Bone marrow (tissue), 2 donors: Measurements from ENCODE around the gene DOCK4.

Experiments
- DNase-seq, 2 donors: peaks; one replicate each; lab custom pipeline; 2025; lab: John Stamatoyannopoulos, UW

DOCK4 gene

DNA sequence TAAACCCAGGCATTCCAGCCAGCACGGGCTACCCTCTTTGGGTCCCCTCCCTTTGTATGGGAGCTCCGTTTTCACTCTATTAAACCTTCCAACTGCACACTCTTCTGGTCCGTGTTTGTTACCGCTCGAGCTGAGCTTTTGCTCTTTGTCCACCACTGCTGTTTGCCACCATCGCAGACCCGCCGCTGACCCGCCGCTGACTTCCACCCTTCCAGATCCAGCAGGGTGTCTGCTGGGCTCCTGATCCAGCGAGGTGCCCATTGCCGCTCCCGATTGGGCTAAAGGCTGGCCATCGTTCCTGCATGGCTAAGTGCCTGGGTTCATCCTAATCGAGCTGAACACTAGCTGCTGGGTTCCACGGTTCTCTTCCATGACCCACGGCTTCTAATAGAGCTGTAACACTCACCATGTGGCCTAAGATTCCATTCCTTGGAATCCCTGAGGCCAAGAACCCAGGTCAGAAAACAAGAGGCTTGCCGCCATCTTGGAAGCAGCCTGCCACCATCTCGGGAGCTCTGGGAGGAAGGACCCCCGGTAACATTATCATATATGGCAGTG, 14.8 kb upstream of the DOCK4 start:
- DNase-seq: no peak

DNA sequence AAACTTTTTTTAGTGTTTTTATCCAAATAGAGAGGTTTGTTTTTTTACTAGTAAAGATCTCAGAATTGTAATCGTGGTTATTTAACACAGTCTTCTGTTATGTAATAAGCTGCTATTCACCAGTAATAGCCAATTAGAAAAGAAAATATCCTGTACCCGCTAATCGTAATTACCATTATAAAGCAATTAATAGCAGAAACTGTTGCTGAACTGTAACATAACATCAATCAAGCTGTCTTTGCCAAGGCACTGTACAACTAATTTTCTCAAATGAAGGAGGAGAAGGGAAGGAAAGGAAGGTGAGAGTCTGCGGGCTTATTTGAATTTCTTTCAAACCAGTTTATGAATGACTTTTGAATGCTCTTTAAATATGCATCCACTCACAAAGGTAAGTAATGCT, 9.6 kb upstream of the DOCK4 start:
- no peak for DNase-seq

DNA sequence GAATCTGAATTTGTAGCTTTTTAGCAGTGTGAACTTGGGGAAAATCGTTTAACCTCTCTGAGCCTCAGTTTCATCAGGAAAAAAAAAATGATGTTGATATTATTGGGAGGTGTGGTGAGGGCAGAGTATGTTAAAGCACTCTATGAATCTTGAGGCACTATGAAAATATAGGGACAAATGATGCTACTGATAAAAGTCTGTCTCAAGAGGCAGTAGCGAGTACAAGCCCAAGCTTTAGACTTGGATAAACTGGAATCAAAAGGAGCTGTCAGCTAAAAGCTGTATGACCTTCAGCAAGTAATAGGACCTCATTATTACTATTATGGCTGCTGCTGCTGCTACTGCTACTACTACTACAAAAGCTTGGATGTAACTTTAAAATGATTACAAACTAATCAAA, 8.7 kb upstream of the DOCK4 start:
- no peak for DNase-seq

DNA sequence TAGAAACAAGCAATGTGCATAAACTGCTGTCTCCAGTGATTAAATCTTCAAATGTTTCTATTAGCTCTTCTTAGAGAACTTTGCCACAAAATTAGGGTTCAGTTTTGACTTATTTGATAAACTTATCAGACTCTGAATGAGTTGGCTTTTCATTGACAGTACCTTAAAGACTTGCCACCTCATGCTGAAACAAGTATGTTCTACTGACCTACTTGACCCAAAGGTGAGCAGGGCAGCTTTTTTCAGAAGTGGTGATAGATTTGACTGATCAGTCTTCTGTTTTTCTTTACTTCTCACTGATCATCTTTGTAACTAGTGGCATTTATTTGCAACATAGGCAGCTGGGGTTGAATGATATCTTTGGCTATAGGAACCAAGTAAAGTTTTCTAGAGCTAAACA, 8.1 kb upstream of the DOCK4 start:
- no peak for DNase-seq

DNA sequence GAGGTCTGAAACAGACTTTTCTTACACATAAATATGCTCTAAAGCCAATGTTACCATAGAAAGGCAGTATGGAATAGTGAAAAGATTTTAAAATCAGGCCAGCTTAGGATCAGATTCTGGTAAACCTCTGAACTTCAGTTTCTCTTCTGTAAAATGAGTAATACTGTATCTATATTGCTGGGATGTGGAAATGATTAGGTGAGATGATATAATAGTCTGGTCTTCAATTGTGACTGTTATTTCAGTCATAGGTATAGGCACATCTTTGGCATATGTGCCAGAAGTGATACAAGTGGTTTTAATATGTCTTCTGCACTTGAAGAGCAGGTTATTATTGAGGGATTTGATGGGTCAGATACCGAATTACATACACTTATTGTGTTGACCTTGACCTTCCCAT, 7.5 kb upstream of the DOCK4 start:
- no peak for DNase-seq

DNA sequence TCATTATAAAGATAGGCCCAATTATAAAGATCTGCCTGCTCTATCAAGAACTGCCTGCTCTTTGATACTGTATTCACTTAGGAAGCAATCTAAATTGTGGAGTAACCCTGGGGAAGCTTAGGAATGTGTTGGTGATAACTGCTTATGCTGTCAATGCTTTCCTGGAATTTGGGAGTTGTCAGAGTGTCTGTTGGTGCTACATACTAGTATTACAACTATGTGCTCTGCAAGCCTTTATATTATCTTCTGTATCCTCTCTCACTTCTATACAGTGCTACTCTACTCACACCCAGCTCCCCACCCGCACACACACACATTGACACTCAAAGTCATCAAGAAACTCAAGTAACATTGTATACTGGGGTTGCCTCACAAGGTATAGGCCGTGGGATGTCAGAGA, 6.4 kb upstream of the DOCK4 start:
- no peak for DNase-seq

DNA sequence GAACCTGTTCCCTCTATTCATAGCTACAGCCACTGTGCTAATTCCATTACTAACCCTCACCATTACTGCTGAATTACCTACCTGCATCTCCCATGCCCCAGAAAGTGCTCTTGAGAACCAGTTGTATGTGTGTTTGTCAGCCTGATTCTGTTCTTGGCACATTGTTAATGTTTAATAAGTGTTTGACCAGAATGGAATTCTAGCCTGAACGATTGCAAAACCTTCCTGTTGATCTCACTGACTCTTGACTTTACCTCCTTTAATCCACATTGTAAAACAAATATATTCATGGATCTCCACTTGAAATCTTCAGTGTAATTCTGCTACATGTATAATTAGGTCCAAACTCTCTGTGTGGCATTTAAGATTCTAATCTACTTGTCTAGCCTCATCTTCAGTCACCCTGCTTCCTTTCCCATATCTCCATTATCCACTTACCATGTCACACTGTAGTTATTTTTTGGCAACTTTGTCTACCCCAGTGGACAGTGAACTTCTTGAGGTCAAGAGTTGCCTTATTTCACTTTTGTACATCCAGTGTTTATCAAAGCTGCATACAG, 5.2 kb upstream of the DOCK4 start:
- no peak for DNase-seq

DNA sequence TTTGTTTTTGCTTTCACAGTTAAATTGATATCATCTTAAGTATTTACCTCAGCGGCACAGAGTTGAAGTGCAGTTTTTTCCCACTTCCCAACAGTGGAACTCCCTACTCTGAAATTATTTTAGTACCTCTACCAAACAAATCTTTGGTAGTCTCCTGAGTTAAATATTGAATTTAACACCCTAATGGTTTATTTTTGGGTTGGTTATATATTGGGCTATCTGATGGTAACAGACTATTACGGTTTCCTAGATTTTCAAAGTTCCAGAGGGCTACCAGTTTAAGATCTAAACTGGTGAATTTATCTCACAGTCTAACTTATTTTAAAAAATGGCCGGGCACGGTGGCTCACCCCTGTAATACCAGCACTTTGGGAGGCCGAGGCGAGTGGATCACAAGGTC, 1.6 kb upstream of the DOCK4 start:
- DNase-seq: no peak

DNA sequence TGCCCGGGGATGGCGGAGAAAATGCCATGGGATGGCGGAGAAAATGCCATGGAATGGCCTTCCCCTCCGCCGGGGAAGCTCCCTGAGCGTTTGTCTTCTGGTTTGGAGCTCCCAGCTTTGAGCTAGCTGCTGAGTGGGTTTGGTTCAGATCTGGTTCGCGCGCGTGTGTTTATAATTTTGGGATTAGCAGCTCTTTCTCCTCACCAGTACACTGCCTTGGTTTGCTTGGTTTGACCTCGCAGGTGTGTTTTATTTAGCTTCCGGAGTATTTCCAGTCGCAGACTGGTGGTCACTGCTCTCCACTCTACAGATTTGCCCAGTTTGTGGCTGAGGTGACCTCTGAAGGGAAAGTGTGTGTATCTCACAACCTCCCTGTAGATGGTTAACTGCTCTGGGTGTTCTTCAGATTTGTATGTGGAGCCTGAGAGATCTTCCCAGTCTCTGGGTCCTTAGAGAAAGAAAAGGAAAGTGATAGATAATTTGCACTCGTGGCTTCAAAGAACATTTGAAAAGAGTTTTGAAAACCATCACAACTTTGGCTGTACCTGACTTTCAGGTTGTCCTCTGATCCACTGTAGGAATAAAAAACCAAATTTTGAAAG, 893 bp upstream of the DOCK4 start:
- no peak for DNase-seq

DNA sequence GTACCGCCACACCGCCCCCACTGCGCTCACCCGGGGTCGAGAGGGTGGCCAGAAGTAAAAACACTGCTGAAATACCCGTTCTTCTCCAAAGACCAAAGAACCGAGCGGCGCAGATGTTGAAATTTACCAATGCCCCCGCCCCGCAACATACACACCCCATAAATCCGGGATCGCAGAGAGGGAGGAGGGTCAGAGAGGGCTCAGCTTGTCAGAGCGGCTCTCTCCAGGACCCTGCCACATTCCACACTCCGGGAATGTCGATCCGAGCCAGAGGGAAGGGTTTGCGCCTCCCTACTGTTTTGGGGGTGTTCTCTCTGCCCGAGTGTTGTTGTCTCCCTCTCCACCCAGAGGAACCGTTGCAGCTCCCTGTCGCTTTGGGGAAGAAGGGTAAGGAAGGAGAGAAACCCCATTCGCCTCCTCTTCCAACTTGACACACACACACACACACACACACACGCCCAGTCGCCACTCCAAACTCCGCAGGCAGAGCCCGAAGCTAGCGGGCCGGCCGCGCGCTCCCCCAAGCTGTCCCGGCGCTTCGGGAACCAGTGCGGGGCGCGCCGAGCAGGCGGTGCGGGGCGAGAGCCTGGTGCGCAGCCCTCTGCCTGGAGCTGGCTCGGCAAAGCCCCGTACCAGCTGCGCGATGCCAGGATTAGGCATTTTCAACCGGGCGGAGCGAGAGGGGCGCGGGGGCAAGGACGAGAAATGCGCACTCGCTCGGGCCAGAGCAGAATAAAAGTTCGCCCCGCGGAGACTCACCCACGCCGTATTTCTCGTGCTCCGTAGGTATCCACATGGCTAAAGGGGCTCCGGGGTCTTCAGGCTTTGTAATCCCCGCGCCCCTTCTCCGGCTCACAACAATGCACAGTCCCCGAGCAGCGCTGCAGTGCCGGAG, 609 bp downstream of the DOCK4 start:
- peak in 1 of 2 donors; percentile 43 for DNase-seq

DNA sequence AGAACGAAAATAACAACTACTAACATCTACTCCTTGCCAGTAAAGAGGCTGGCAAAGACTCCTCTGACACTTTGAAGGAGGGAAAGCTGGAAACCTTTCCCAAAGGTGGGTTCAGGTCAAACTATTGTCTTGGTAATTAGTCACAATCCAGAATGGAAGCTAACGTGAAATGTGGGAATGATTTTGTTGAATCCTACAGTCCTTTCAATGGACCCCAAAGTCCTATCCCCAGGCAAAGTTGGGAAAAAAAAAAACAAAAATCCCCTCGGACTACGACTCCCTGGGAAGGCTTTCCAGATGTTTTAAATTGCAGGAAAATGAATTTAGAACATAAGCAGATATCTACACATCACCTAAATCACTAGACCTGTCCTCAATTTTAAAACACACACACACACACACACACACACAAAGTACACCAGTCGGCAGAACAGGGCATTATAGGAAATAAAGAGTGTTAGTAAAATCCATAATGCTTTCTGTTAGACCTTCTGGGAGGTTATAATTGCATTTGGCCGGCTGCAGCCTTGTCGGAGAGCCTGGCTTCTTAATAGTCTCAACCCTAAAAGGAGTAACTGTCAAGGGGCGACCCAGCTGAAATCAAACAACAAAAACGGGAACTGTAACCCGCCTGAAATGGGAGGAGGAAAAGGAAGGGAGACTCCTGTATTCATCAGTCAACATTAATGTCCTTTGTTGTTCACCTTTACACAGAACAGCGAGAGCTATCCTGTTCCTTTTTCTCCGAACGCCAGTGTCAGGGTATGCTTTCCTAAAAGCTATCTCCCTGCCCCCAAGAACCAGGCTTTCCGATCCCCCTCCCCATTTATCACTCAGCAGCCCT, 1.5 kb downstream of the DOCK4 start:
- DNase-seq: peak in 1 of 2 donors; percentile 19

DNA sequence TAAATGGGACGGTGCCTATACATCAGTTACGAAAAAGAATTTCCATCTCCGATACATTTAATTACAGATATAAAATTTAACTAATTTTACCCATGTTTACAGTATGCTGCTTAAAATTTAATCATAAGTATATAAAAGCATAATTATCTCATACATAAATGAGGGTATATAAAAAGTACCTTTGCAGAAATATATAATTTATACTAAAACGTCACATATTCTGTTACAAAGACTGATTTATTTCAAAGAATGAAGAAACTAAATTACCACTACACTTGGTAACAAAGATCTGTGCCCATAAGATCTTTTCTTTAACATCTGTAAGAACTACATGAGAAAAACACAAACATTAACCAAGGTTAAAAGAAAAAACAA, 2.8 kb downstream of the DOCK4 start:
- DNase-seq: no peak

DNA sequence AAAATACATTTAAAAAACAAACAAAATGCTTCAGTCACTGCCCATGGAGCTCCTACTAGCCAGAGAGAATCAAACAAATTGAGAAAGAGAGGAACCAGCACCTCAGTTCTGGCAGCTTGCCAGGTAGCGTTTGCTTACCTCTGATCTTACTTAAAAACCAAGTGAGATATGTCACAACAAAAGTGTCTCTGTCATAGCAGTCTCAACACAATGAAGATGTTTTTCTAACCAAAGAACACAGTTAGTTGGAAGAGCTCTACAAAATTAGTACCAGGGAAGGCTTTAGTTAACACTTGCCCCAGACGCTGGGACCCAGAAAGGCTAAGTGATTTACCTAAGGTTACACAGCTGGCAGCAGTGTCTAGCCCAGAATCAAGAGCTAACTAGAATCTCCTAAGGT, 3.4 kb downstream of the DOCK4 start:
- DNase-seq: no peak

DNA sequence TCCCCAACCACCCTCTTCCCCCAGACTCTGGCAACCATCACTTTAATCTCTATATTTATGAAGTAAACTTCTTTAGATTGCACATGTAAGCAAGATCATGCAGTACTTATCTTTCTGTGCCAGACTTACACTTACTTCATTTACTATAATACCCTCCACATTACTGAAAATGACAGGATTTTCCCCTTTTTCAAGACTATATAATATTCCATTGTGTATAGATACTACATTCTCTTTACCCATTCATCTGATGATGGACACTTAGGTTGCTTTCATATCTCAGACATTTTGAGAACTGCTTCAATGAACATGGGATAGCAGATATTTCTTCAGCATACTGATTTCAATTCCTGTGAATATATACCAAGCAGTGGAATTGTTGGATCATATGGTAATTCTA, 4.4 kb downstream of the DOCK4 start:
- no peak for DNase-seq

DNA sequence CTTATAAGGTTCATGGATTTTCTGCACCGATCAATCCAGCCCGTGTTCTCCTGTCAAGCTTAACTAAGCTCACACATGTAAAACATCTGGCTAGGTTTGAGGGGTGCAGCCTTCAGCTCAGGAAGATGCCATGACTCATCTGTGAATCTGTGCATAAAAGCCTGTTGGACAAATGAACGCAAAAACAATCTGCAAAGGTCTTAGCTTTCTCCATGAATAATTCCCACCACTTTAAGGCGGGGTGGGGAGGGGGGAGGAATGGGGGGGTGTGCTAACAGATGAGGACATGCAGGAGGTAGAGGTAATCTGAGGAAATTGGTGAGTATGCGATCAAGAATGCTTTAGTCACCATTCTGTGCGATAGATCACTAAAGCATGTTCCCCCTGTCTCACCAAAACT, 4.8 kb downstream of the DOCK4 start:
- DNase-seq: no peak

DNA sequence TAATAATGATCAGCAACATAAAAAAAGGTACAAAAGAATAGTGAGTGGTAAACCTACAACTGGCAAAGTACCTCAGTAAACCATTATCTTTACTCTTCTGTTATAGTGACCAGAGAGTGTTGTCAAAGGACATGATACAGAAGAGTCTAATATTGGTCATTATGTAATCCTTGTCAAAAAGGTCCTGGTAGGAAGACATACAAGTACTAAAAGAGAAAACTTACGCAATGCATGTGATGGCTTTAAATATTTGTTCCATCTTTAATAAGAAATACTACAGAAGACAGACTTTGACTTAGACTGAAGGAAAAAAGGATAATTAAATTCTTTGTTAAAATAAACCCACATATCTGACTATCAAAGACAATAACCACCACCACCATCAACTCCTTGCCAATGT, 6.5 kb downstream of the DOCK4 start:
- no peak for DNase-seq

DNA sequence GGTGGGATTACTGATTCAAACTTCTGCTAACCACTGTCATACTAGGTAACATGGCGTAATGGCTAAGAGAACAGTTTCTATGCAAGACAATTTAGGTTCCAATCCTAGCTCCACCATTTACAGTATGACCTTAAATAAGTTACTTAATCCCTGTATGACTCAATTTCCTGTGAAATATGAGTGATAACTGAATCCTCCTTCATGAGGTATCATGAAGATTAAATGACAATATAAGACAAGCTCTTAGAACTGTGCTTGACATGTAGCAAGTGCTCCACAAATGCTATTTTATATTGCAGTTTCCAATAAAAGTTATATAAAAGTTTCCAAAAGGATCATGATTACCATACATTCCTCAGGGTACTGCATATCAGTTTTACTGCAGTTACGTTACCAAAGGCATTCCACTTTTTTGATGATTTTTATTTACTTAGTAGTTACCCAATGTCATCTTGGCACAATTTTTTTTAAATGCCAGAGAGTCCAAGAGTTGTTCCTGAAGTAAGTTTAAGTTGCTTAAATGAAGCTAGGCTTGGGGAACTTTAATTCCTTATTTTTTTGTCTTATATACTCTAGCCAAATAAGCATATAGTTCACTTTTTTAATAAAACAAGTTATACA, 7.1 kb downstream of the DOCK4 start:
- DNase-seq: no peak

DNA sequence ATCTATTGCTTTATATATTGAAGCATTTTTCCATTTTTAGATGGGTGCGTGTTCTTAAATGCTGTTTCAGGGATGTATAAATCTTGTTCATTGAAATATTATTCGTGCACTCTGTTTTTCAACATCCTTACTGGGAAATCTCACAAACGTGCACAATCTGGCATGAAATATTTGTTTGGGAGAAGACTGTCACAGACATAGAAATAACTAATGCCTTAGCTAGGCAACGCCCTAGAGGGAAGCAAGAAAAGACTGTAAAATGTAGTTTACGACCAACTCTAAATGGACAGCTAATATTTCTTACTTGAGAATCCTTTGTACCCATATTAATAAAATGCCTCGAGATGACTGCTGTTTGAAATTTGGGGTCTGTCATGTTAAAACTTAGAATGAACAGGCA, 8.9 kb downstream of the DOCK4 start:
- DNase-seq: no peak

DNA sequence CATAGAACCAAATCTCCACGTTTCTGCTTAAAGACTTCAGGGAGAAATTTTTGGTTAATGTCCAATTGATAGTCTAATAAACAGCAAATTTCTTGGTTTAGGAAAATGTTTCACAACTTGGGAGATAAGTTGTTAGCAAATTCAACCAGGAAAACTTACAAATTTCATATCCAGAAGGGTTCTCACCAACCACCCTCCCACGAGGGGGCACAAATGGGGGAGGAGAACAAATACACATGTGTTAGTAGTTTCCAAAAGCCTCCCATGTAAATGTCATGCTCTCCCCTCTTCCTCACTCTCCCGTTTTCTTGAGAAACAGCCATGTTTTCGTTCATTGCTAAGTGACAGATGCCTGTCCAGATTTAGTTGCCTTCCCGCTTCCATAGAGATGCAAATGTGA, 10.5 kb downstream of the DOCK4 start:
- no peak for DNase-seq

DNA sequence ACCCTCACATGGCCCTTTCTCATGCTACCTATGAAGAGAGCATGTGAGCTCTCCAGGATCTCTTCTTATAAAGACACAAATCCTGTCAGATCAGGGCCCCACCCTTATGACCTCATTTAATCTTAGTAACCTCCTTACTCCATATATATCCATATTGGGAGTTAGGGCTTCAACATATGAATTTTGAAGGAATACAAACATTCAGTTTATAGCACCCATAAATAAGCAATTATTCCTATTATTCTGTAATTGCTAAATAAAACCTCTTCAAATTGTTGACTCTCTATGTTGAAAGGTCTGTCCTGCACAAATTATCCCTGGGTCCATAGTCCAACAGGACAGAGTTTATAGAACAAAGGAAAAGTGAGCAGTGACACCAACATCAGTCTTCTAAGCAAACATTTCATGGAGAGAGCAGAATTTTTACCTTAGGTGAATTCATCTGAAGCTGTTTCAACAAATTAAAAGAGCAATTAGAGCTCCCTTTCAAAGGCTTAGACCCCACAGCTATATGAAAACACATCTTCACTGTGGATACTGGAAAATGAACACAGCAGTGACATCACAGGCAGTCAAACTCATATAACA, 12.2 kb downstream of the DOCK4 start:
- no peak for DNase-seq
